GM12873 (cell line): Measurements from ENCODE around the gene RHOXF2B.
A peak's percentile ranks its signal among the peaks of the same experiment; 100 is the strongest.

Source experiments
- CTCF ChIP-seq: IDR thresholded peaks from 2 replicates; pipeline ENCODE4 v1.5.1; 2012; ENCODE audit warnings: low read depth, mild to moderate bottlenecking, moderate library complexity, low read length, control low read depth; ENCODE audit not compliant: insufficient read depth; ENCODE audit errors: missing control alignments

The RHOXF2B gene

GRCh38 chrX:120087289-120088017 is 10.0 kb upstream of the RHOXF2B start:
- no peak for TF ChIP-seq CTCF

GRCh38 chrX:120036704-120037103 is 40.8 kb downstream of the RHOXF2B start:
- no peak for TF ChIP-seq CTCF

GRCh38 chrX:120029354-120029753 is 48.1 kb downstream of the RHOXF2B start:
- TF ChIP-seq CTCF = peak; percentile 17

DNA sequence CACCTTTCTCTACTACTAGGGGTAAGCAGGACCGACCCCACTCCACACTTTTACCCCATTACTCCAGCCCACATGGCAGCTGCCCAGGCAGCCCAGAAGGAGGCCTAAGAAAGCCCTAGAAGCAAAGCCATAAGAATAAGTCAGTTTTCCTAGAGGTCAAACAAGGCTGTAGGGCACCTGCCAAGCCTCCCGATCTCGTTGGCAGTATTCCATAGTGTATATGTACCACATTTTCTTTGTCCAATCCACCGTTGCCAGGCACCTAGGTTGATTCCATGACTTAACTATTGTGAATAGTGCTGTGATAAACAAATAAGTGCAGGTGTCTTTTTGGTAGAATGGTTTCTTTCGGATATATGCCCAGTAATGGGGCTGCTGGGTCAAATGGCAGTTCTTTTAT is 54.2 kb downstream of the RHOXF2B start:
- TF ChIP-seq CTCF = no peak

- TF ChIP-seq CTCF = no peak
Observed at GRCh38 chrX:120022763-120023162, 54.7 kb downstream of the RHOXF2B start.
